ENCODE measurements around the gene ETHE1. TPM values are rescaled to one million over a fixed set of nuclear protein-coding genes. Genes with fewer than 3 reads are reported as not detected.
"Not testable (repeated sequence)": the region's sequence is repeated elsewhere in the genome, so short reads cannot be mapped to it uniquely, and the experiment has no call there.

The ETHE1 gene
- total RNA-seq, 1 donor from 2014 or later, result 37.4 TPM

GRCh38 chr19:43524922-43525835 is 1.8 kb downstream of the ETHE1 start:
- peak; percentile 73 for DNase-seq (ENCODE audit: low spot score)

GRCh38 chr19:43523696-43524095 is 3.3 kb downstream of the ETHE1 start:
- DNase-seq (ENCODE audit: low spot score), result not testable (repeated sequence)

GRCh38 chr19:43522929-43523328 is 4.1 kb downstream of the ETHE1 start:
- DNase-seq (ENCODE audit: low spot score), result no peak

GRCh38 chr19:43519436-43520088 is 7.4 kb downstream of the ETHE1 start:
- DNase-seq (ENCODE audit: low spot score), result peak; percentile 82

- no peak for DNase-seq (ENCODE audit: low spot score)
Observed at GRCh38 chr19:43518051-43518450, 8.9 kb downstream of the ETHE1 start.

- DNase-seq (ENCODE audit: low spot score), result not testable (repeated sequence)
Observed at GRCh38 chr19:43512399-43512798, 14.6 kb downstream of the ETHE1 start.

- DNase-seq (ENCODE audit: low spot score), result no peak
Observed at GRCh38 chr19:43511324-43511723, 15.7 kb downstream of the ETHE1 start.

GRCh38 chr19:43510713-43511112 is 16.3 kb downstream of the ETHE1 start:
- DNase-seq (ENCODE audit: low spot score), result no peak

GRCh38 chr19:43507880-43508279 is 19.1 kb downstream of the ETHE1 start:
- no peak for DNase-seq (ENCODE audit: low spot score)

GRCh38 chr19:43506629-43507028 is 20.4 kb downstream of the ETHE1 start:
- DNase-seq (ENCODE audit: low spot score), result no peak

- no peak for DNase-seq (ENCODE audit: low spot score)
Observed at GRCh38 chr19:43505941-43506340, 21.1 kb downstream of the ETHE1 start.

GRCh38 chr19:43505186-43505456 is 21.9 kb downstream of the ETHE1 start:
- DNase-seq (ENCODE audit: low spot score), result no peak

- DNase-seq (ENCODE audit: low spot score), result peak; percentile 74
Observed at GRCh38 chr19:43504426-43505185, 22.4 kb downstream of the ETHE1 start, which contains the start of gene PHLDB3. PHLDB3 (minus strand) TSS chr19:43504746; CDS start chr19:43504118, 628 bp downstream.

- peak; percentile 98 for DNase-seq (ENCODE audit: low spot score)
Observed at GRCh38 chr19:43503501-43504425, 23.2 kb downstream of the ETHE1 start.

GRCh38 chr19:43502419-43502976 is 24.5 kb downstream of the ETHE1 start:
- no peak for DNase-seq (ENCODE audit: low spot score)

GRCh38 chr19:43501661-43502418 is 25.2 kb downstream of the ETHE1 start:
- no peak for DNase-seq (ENCODE audit: low spot score)

- no peak for DNase-seq (ENCODE audit: low spot score)
Observed at GRCh38 chr19:43499042-43499441, 28.0 kb downstream of the ETHE1 start.

GRCh38 chr19:43498233-43498842 is 28.7 kb downstream of the ETHE1 start:
- no peak for DNase-seq (ENCODE audit: low spot score)

GRCh38 chr19:43496960-43497359 is 30.0 kb downstream of the ETHE1 start:
- no peak for DNase-seq (ENCODE audit: low spot score)

- no peak for DNase-seq (ENCODE audit: low spot score)
Observed at GRCh38 chr19:43495082-43495481, 31.9 kb downstream of the ETHE1 start.

Measured in ureter (tissue), 1 donor.